Fibroblast of villous mesenchyme (primary cell): ENCODE measurements around the gene PRRT3. TPM values are rescaled to one million over a fixed set of nuclear protein-coding genes. Genes with fewer than 3 reads are reported as not detected.

ENCODE experiments used
- DNase-seq: peaks from one replicate; pipeline ENCODE4 v3.0.0-alpha.2; 2010; ENCODE audit warnings: low read depth
- H3K4me3 ChIP-seq: 2 replicates; pipeline ENCODE4 v1.5.1; 2011; ENCODE audit warnings: low read depth, mild to moderate bottlenecking, low read length
- CTCF ChIP-seq: IDR thresholded peaks from 2 replicates; pipeline ENCODE4 v1.5.1; 2012; ENCODE audit warnings: low read depth, mild to moderate bottlenecking, low read length; ENCODE audit not compliant: insufficient read depth
- total RNA-seq: library from RNA; depleted of rRNA; stranded (reverse); fragments of >200 nt; gene quantifications from 2 replicates; pipeline ENCODE4 v1.2.3, GENCODE V29; 2012

Gene PRRT3
- total RNA-seq, 1 donor: 3.5 TPM

- peak; percentile 73 for DNase-seq
- peak overlapping the region; percentile 70 for H3K4me3 ChIP-seq
- peak; percentile 64 for TF ChIP-seq CTCF
Observed at GRCh38 chr3:9947025-9947995, 4.9 kb downstream of the PRRT3 start.

- peak overlapping the region; percentile 70 for H3K4me3 ChIP-seq
- peak; percentile 90 for DNase-seq
- peak; percentile 77 for TF ChIP-seq CTCF
Observed at GRCh38 chr3:9946112-9947024, 5.8 kb downstream of the PRRT3 start.

- DNase-seq: no peak
- no peak for TF ChIP-seq CTCF
- H3K4me3 ChIP-seq: no peak overlapping the region
Observed at GRCh38 chr3:9945358-9945757, 6.8 kb downstream of the PRRT3 start.

GRCh38 chr3:9944271-9944670 lies 7.9 kb downstream of the PRRT3 start:
- TF ChIP-seq CTCF: no peak
- no peak overlapping the region for H3K4me3 ChIP-seq
- no peak for DNase-seq

- no peak for DNase-seq
- no peak for TF ChIP-seq CTCF
- no peak overlapping the region for H3K4me3 ChIP-seq
Observed at GRCh38 chr3:9942934-9943690, 9.1 kb downstream of the PRRT3 start.

- DNase-seq: no peak
- no peak for TF ChIP-seq CTCF
- H3K4me3 ChIP-seq: no peak overlapping the region
Observed at GRCh38 chr3:9942164-9942563, 10.0 kb downstream of the PRRT3 start.
